ENCODE measurements around the gene WDHD1. TPM values are rescaled to one million over a fixed set of nuclear protein-coding genes. Genes with fewer than 3 reads are reported as not detected.

Gene WDHD1
- total and polyA plus RNA-seq, 8 donors = 0.29 to 15.6 (median 1.2) TPM; not detected in 1

DNA sequence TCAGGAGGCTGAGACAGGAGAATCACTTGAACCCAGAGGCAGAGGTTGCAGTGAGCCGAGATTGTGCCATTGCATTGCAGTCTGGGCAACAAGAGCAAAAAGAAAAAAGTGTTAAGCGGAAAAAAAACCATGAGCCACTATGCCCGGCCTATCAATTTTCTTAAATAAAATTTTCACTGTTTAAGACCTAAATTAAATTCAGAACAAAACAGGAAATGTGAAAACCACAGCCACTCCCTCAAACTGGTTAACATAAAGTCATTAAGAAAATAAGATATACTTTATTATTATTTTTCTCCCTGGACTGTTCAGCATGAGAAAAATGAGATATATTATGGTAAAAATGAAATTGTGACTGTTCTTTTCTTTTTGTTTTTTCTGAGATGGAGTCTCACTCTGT, 79.7 kb downstream of the WDHD1 start:
- H3K4me3 ChIP-seq = no peak overlapping the region
- H3K27ac ChIP-seq = no peak overlapping the region
- no peak for DNase-seq
- no peaks in the 10 kb centered on the region for H3K4me1 ChIP-seq
- TF ChIP-seq POLR2AphosphoS5 (IDR thresholded peaks at IDR 0.05) (no peak), POLR2A (IDR thresholded peaks at IDR 0.05) (no peak), EP300 (IDR thresholded peaks at IDR 0.05) (no peak)
- TF ChIP-seq, protein P1, sequence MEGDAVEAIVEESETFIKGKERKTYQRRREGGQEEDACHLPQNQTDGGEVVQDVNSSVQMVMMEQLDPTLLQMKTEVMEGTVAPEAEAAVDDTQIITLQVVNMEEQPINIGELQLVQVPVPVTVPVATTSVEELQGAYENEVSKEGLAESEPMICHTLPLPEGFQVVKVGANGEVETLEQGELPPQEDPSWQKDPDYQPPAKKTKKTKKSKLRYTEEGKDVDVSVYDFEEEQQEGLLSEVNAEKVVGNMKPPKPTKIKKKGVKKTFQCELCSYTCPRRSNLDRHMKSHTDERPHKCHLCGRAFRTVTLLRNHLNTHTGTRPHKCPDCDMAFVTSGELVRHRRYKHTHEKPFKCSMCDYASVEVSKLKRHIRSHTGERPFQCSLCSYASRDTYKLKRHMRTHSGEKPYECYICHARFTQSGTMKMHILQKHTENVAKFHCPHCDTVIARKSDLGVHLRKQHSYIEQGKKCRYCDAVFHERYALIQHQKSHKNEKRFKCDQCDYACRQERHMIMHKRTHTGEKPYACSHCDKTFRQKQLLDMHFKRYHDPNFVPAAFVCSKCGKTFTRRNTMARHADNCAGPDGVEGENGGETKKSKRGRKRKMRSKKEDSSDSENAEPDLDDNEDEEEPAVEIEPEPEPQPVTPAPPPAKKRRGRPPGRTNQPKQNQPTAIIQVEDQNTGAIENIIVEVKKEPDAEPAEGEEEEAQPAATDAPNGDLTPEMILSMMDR (IDR thresholded peaks at IDR 0.05) = no peak
- H3K9me3 ChIP-seq = peaks cover 0 to 4% (median 0%) of the 10 kb centered on the region in 4 donors
- 81 to 92% (median 85%) methylated on average over 3 of the region's 3 CpGs for WGBS, 5 donors
- intact Hi-C loops (cut with DNase I; ENCODE audit: low total_unique reads) = no loop called here
- H3K27me3 ChIP-seq = no peaks in the 10 kb centered on the region
- H3K36me3 ChIP-seq = peaks cover 0 to 12% (median 3%) of the 10 kb centered on the region in 4 donors

DNA sequence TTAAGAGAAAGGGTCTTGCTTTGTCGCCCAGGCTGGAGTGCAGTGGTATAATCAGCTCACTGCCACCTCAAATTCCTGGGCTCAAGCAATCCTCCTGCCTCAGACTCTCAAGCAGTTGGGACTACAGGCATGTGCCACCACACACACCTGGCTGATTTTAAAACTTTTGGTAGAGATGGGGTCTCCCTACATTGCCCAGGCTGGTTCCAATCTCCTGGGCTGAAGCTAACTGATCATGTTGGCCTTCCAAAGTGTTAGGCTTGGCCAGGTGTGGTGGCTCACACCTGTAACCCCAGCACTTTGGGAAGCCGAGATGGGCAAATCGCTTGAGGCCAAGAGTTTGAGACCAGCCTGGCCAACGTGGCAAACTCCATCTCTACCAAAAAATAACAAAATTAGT, 80.4 kb downstream of the WDHD1 start:
- H3K27ac ChIP-seq = no peak overlapping the region
- peaks cover 0 to 4% (median 0%) of the 10 kb centered on the region in 4 donors for H3K9me3 ChIP-seq
- H3K27me3 ChIP-seq = no peaks in the 10 kb centered on the region
- no peak overlapping the region for H3K4me3 ChIP-seq
- no peak for TF ChIP-seq POLR2A (IDR thresholded peaks at IDR 0.05)
- no peak for TF ChIP-seq EP300 (IDR thresholded peaks at IDR 0.05)
- no peak for TF ChIP-seq POLR2AphosphoS5 (IDR thresholded peaks at IDR 0.05)
- TF ChIP-seq, protein P1 (IDR thresholded peaks at IDR 0.05) = no peak
- no peak for DNase-seq
- no peaks in the 10 kb centered on the region for H3K4me1 ChIP-seq
- intact Hi-C loops (cut with DNase I; ENCODE audit: low total_unique reads) = no loop called here
- peaks cover 0 to 12% (median 3%) of the 10 kb centered on the region in 4 donors for H3K36me3 ChIP-seq
- 90 to 98% (median 95%) methylated on average over 2 to 4 of the region's 4 CpGs for WGBS, 5 donors

DNA sequence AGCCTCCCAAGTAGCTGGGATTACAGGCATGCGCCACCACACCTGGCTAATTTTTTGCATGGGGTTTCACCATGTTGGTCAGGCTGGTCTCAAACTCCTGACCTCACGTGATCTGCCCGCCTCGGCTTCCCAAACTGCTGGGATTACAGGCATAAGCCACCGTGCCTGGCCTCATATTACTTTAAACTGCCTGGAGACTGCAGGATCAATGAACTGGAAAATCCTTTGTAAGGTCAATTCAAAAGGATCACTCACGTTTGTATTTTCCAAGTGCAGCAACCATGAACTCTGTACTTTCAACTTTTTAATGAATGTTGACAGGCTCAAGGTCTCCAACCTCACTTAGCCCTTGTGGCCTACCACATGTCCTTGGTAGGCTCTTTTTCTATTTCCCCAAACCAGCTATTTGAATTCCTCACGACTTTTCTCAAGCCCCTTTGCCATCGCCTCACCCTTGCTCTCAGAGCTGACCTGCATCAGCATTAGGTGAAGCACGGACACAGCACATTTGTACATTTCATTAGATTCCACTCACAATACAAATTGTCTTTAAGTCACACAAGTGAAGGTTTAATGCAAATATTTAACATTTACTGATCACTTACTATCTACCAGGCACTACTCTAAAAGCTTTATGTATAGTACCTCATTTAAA, 82.0 kb downstream of the WDHD1 start:
- H3K27ac ChIP-seq = no peak overlapping the region
- intact Hi-C loops (cut with DNase I; ENCODE audit: low total_unique reads) = no loop called here
- H3K9me3 ChIP-seq = peaks cover 0 to 4% (median 0%) of the 10 kb centered on the region in 4 donors
- H3K4me1 ChIP-seq = no peaks in the 10 kb centered on the region
- peaks cover 0 to 12% (median 5%) of the 10 kb centered on the region in 4 donors for H3K36me3 ChIP-seq
- no peak for DNase-seq
- TF ChIP-seq POLR2AphosphoS5 (IDR thresholded peaks at IDR 0.05) = no peak
- no peak for TF ChIP-seq EP300 (IDR thresholded peaks at IDR 0.05)
- TF ChIP-seq, protein P1 (IDR thresholded peaks at IDR 0.05) = no peak
- no peak for TF ChIP-seq POLR2A (IDR thresholded peaks at IDR 0.05)
- H3K4me3 ChIP-seq = no peak overlapping the region
- WGBS, 5 donors = 93 to 96% (median 94%) methylated on average over 9 of the region's 9 CpGs
- H3K27me3 ChIP-seq = no peaks in the 10 kb centered on the region

DNA sequence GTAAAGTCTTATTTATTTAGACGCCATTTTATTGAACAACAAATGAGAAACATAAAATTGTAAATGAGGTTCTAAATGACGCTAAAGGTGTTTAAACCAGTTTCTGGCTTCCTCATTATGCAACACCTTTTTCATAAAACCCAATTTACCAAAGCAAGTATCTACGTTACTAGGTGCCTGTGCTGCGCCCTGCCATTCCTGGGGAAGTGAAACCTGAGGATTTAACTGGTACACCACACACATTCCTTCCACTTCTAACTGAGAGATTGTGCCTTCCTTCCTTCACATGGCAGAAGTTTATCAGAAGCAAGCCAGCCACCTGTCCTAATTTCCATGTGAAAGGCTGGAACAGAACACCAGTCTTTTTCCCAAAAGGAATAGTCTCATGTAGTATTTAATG, 84.0 kb downstream of the WDHD1 start:
- WGBS, 5 donors = 88 to 97% (median 94%) methylated on average over 4 of the region's 4 CpGs
- intact Hi-C loops (cut with DNase I; ENCODE audit: low total_unique reads) = no loop called here
- peaks cover 0 to 4% (median 2%) of the 10 kb centered on the region in 4 donors for H3K36me3 ChIP-seq
- H3K27me3 ChIP-seq = no peaks in the 10 kb centered on the region
- no peaks in the 10 kb centered on the region for H3K9me3 ChIP-seq
- H3K4me1 ChIP-seq = no peaks in the 10 kb centered on the region
- H3K27ac ChIP-seq = no peak overlapping the region
- TF ChIP-seq EP300 (IDR thresholded peaks at IDR 0.05) (no peak), POLR2A (IDR thresholded peaks at IDR 0.05) (no peak), POLR2AphosphoS5 (IDR thresholded peaks at IDR 0.05) (no peak)
- TF ChIP-seq, protein P1 (IDR thresholded peaks at IDR 0.05) = no peak
- H3K4me3 ChIP-seq = no peak overlapping the region
- peak in 1 of 2 donors; percentile 9 for DNase-seq
